GM19099 (cell line): ENCODE data around the gene NFS1.

Experiments
- POLR2A ChIP-seq: IDR thresholded peaks from 3 replicates; pipeline ENCODE4 v1.6.1; 2011; ENCODE audit warnings: low read depth; ENCODE audit not compliant: insufficient read length; ENCODE audit errors: extremely low read depth

Gene NFS1

GRCh38 chr20:35699127-35699956 is at the start of gene NFS1, which contains the start of gene ROMO1:
Gene NFS1, minus strand, starts transcription at chr20:35699352. Its CDS starts 64 bp downstream, at chr20:35699288.
Gene ROMO1, plus strand, starts transcription at chr20:35699405. Its CDS starts 228 bp downstream, at chr20:35699633.
- peak; percentile 84 for TF ChIP-seq POLR2A

- no peak for TF ChIP-seq POLR2A
Observed at GRCh38 chr20:35743693-35744491, 44.7 kb upstream of the NFS1 start.

GRCh38 chr20:35742741-35743523 is 43.8 kb upstream of the NFS1 start:
- peak; percentile 68 for TF ChIP-seq POLR2A

- peak; percentile 88 for TF ChIP-seq POLR2A
Observed at GRCh38 chr20:35741892-35742740, 43.0 kb upstream of the NFS1 start, which contains the start of gene RBM39. Gene RBM39, minus strand, starts transcription at chr20:35742260. Its CDS starts 1,386 bp downstream, at chr20:35740874.

GRCh38 chr20:35739294-35740163 is 40.4 kb upstream of the NFS1 start:
- TF ChIP-seq POLR2A = peak; percentile 3

GRCh38 chr20:35738410-35739179 is 39.4 kb upstream of the NFS1 start:
- peak; percentile 12 for TF ChIP-seq POLR2A

- no peak for TF ChIP-seq POLR2A
Observed at GRCh38 chr20:35737865-35738333, 38.7 kb upstream of the NFS1 start.

GRCh38 chr20:35735826-35736470 is 36.8 kb upstream of the NFS1 start:
- no peak for TF ChIP-seq POLR2A

- no peak for TF ChIP-seq POLR2A
Observed at GRCh38 chr20:35734777-35735649, 35.9 kb upstream of the NFS1 start.

GRCh38 chr20:35734374-35734773 is 35.2 kb upstream of the NFS1 start:
- TF ChIP-seq POLR2A = no peak

- no peak for TF ChIP-seq POLR2A
Observed at GRCh38 chr20:35732644-35732982, 33.5 kb upstream of the NFS1 start.
